Fibroblast of lung (primary cell): Measurements from ENCODE around the gene EGLN2. TPM values are rescaled to one million over a fixed set of nuclear protein-coding genes. Genes with fewer than 3 reads are reported as not detected.

Experiments used
- DNase-seq, 2 donors: peaks; one replicate each; pipeline versions ENCODE4 v3.0.0 to v3.0.0-alpha.2; 2010; ENCODE audit warnings: low read depth in 2 of 2
- H2AFZ ChIP-seq: 2 replicates; pipeline ENCODE4 v1.5.1; 2012; ENCODE audit warnings: low read length, control low read depth, inconsistent platforms
- H3K27ac ChIP-seq: 2 replicates; pipeline ENCODE4 v1.5.1; 2011; ENCODE audit warnings: low read length, control low read depth; ENCODE audit not compliant: insufficient read depth
- H3K27me3 ChIP-seq: 2 replicates; pipeline ENCODE4 v1.5.1; 2011; ENCODE audit warnings: mild to moderate bottlenecking, low read length; ENCODE audit not compliant: control insufficient read depth, insufficient read depth
- H3K36me3 ChIP-seq: 2 replicates; pipeline ENCODE4 v1.5.1; 2011; ENCODE audit warnings: low read length; ENCODE audit not compliant: control insufficient read depth, insufficient read depth
- H3K4me1 ChIP-seq: 2 replicates; pipeline ENCODE4 v1.5.1; 2011; ENCODE audit warnings: low read length; ENCODE audit not compliant: control insufficient read depth, insufficient read depth; ENCODE audit errors: extremely low read depth
- H3K4me2 ChIP-seq: 2 replicates; pipeline ENCODE4 v1.5.1; 2011; ENCODE audit warnings: low read length, control low read depth; ENCODE audit not compliant: insufficient read depth; ENCODE audit errors: extremely low read depth
- H3K4me3 ChIP-seq, 4 experiments: fragments of 200-600 bp in 1 of 4; sonication (generic) in 1 of 4; replicated peaks in 1 of 4; 2 replicates each; pipeline ENCODE4 v1.5.1; 2011 to 2016; ENCODE audit warnings: low read length in 4 of 4, low read depth in 3 of 4, mild to moderate bottlenecking in 3 of 4, control low read depth in 2 of 4, inconsistent platforms in 1 of 4, mixed read lengths in 1 of 4; ENCODE audit not compliant: insufficient read depth in 1 of 4; ENCODE audit errors: control extremely low read depth in 1 of 4
- H3K79me2 ChIP-seq: 2 replicates; pipeline ENCODE4 v1.5.1; 2012; ENCODE audit warnings: mild to moderate bottlenecking, low read length, inconsistent platforms; ENCODE audit not compliant: control insufficient read depth, insufficient read depth
- H3K9ac ChIP-seq: 2 replicates; pipeline ENCODE4 v1.5.1; 2011; ENCODE audit warnings: mild to moderate bottlenecking, low read length, control low read depth; ENCODE audit not compliant: insufficient read depth
- H3K9me3 ChIP-seq: 2 replicates; pipeline ENCODE4 v1.5.1; 2012; ENCODE audit warnings: low read depth, low read length; ENCODE audit not compliant: control insufficient read depth, insufficient read depth
- H4K20me1 ChIP-seq: 2 replicates; pipeline ENCODE4 v1.5.1; 2011; ENCODE audit warnings: low read length; ENCODE audit not compliant: control insufficient read depth, insufficient read depth; ENCODE audit errors: extremely low read depth
- CTCF ChIP-seq, 2 donors: IDR thresholded peaks in 1 of 2; conservative IDR thresholded peaks in 1 of 2; 1 replicate in 1 of 2; 2 replicates in 1 of 2; pipeline ENCODE4 v1.5.1; 2011 to 2012; ENCODE audit warnings: low read length in 2 of 2, control low read depth in 1 of 2, inconsistent platforms in 1 of 2, low read depth in 1 of 2, mild to moderate bottlenecking in 1 of 2
- EZH2 ChIP-seq: IDR thresholded peaks from 2 replicates; pipeline ENCODE4 v1.5.1; 2012; ENCODE audit warnings: low read length, control low read depth, mild to moderate bottlenecking; ENCODE audit errors: missing control alignments
- polyA plus RNA-seq, 2 donors: library from polyadenylated mRNA; depleted of rRNA in 1 of 2; stranded (reverse) in 1 of 2; unstranded in 1 of 2; fragments of >200 nt; gene quantifications; 2 replicates each; pipeline ENCODE4 v1.2.1, GENCODE V29; 2011 to 2012; ENCODE audit warnings: missing spikeins in 1 of 2
- total RNA-seq: library from RNA; depleted of rRNA; stranded (reverse); fragments of >200 nt; gene quantifications from 2 replicates; pipeline ENCODE4 v1.2.1, GENCODE V29; 2014

EGLN2 gene
- total and polyA plus RNA-seq, 2 donors (not counting 1 experiment from before 2014, with no cell fraction given): 27.3 to 106 TPM

- TF ChIP-seq CTCF (conservative IDR thresholded peaks at IDR 0.05 in 1 of 2, IDR thresholded peaks at IDR 0.05 in 1 of 2; ENCODE audit: low read depth in 1 of 2, low read length in 2 of 2) (no peak), EZH2 (no peak)
- H3K9ac ChIP-seq: peak overlapping the region; percentile 70
Measured at GRCh38 chr19:40777645-40777936, 21.4 kb upstream of the EGLN2 start.

GRCh38 chr19:40777937-40778705 is 20.9 kb upstream of the EGLN2 start, which contains the start of gene RAB4B:
Gene RAB4B (plus strand): TSS chr19:40778247. CDS start chr19:40778376, 129 bp downstream.
- Histone ChIP-seq H3K36me3 (peaks cover 1% of the 10 kb centered on the region), H3K27ac (peak within 1 kb of the TSS; percentile 87), H3K4me2 (peak within 1 kb of the TSS; percentile 99), H3K4me1 (peaks cover 11% of the 10 kb centered on the region), H3K79me2 (no peaks in the 10 kb centered on the region), H3K4me3 (peak within 1 kb of the TSS; percentile 64 to 86 (median 76)), H2AFZ (peak within 1 kb of the TSS; percentile 89), H4K20me1 (no peaks in the 10 kb centered on the region), H3K9ac (peak within 1 kb of the TSS; percentile 89), H3K9me3 (no peaks in the 10 kb centered on the region), H3K27me3 (no peaks in the 10 kb centered on the region)
- peak; percentile 99 to 100 for DNase-seq
- no peak for TF ChIP-seq CTCF (conservative IDR thresholded peaks at IDR 0.05 in 1 of 2, IDR thresholded peaks at IDR 0.05 in 1 of 2; ENCODE audit: low read depth in 1 of 2, low read length in 2 of 2)
- no peak for TF ChIP-seq EZH2

More at GRCh38 chr19:40777645-40777936, 21.4 kb upstream of the EGLN2 start:
- Histone ChIP-seq H3K79me2 (no peaks in the 10 kb centered on the region), H3K9me3 (no peaks in the 10 kb centered on the region), H3K36me3 (peaks cover 1% of the 10 kb centered on the region), H3K4me3 (peak overlapping the region; percentile 60 to 86 (median 74)), H3K4me2 (peak overlapping the region; percentile 99), H3K4me1 (peaks cover 11% of the 10 kb centered on the region), H4K20me1 (no peaks in the 10 kb centered on the region), H3K27ac (peak overlapping the region; percentile 87), H3K27me3 (no peaks in the 10 kb centered on the region), H2AFZ (peak overlapping the region; percentile 81)
- no peak for DNase-seq

GRCh38 chr19:40778706-40779284 is 20.2 kb upstream of the EGLN2 start:
- Histone ChIP-seq H3K27ac (peak overlapping the region; percentile 87), H4K20me1 (no peaks in the 10 kb centered on the region), H3K9ac (peak overlapping the region; percentile 89), H3K9me3 (no peaks in the 10 kb centered on the region), H3K4me2 (peak overlapping the region; percentile 74), H3K27me3 (no peaks in the 10 kb centered on the region), H2AFZ (peak overlapping the region; percentile 35), H3K4me3 (peak overlapping the region; percentile 62 to 84 (median 66)), H3K79me2 (no peaks in the 10 kb centered on the region), H3K4me1 (peaks cover 11% of the 10 kb centered on the region), H3K36me3 (peaks cover 1% of the 10 kb centered on the region)
- no peak for TF ChIP-seq CTCF (conservative IDR thresholded peaks at IDR 0.05 in 1 of 2, IDR thresholded peaks at IDR 0.05 in 1 of 2; ENCODE audit: low read depth in 1 of 2, low read length in 2 of 2)
- TF ChIP-seq EZH2: no peak
- DNase-seq: no peak
